ENCODE data around the gene VWA3A. TPM values are rescaled to one million over a fixed set of nuclear protein-coding genes. Genes with fewer than 3 reads are reported as not detected.
A peak's percentile ranks its signal among the peaks of the same experiment; 100 is the strongest.

Gene VWA3A
- total and polyA plus RNA-seq, 2 donors (not counting 1 experiment from before 2014, with no cell fraction given): 0.06 to 0.17 TPM

DNA sequence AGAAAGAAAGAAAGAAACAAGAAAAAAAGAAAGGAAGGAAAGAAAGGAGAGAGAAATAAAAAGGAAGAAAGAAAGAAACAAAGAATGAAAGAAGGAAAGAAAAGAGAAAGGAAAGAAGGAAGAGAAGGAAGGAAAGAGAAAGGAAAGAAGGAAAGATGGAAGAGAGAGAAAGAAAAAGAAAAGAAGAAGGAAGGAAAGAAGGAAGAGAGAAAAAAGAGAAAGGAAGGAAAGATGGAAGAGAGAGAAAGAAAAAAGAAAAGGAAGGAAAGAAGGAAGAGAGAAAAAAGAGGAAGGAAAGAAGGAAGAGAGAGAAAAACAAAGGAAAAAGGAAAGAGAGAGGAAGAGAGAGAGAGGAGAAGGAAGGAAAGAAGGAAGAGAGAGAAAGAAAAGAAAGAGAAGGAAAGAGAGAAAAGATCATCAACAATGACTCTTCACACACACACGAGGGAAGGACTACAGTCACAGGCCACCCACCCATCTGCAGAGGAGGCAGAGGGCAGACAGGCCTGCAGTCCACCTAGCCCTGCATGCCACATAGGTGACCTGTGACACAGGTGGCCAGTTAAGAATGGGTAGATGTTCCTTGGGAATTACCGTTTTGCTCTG is 23.9 kb downstream of the VWA3A start:
- Histone ChIP-seq H3K4me1 (ENCODE audit: control insufficient read depth, extremely low read depth, insufficient read depth, low read length) (no peaks in the 10 kb centered on the region), H3K4me2 (ENCODE audit: extremely low read depth, insufficient read depth, low read length) (no peak overlapping the region), H4K20me1 (ENCODE audit: control insufficient read depth, extremely low read depth, insufficient read depth, low read length) (no peaks in the 10 kb centered on the region), H3K27me3 (ENCODE audit: control insufficient read depth, insufficient read depth, low read length) (peaks cover 5% of the 10 kb centered on the region), H3K9ac (ENCODE audit: insufficient read depth, low read length) (no peak overlapping the region), H3K9me3 (ENCODE audit: control insufficient read depth, insufficient read depth, low read depth, low read length) (no peaks in the 10 kb centered on the region), H3K27ac (ENCODE audit: insufficient read depth, low read length) (no peak overlapping the region), H3K4me3 (replicated peaks in 1 of 4; ENCODE audit: control extremely low read depth in 1 of 4, insufficient read depth in 1 of 4, low read depth in 3 of 4, low read length in 4 of 4) (no peak overlapping the region), H2AFZ (ENCODE audit: low read length) (no peak overlapping the region), H3K79me2 (ENCODE audit: control insufficient read depth, insufficient read depth, low read length) (no peaks in the 10 kb centered on the region), H3K36me3 (ENCODE audit: control insufficient read depth, insufficient read depth, low read length) (no peaks in the 10 kb centered on the region)
- TF ChIP-seq, protein P1, sequence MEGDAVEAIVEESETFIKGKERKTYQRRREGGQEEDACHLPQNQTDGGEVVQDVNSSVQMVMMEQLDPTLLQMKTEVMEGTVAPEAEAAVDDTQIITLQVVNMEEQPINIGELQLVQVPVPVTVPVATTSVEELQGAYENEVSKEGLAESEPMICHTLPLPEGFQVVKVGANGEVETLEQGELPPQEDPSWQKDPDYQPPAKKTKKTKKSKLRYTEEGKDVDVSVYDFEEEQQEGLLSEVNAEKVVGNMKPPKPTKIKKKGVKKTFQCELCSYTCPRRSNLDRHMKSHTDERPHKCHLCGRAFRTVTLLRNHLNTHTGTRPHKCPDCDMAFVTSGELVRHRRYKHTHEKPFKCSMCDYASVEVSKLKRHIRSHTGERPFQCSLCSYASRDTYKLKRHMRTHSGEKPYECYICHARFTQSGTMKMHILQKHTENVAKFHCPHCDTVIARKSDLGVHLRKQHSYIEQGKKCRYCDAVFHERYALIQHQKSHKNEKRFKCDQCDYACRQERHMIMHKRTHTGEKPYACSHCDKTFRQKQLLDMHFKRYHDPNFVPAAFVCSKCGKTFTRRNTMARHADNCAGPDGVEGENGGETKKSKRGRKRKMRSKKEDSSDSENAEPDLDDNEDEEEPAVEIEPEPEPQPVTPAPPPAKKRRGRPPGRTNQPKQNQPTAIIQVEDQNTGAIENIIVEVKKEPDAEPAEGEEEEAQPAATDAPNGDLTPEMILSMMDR (conservative IDR thresholded peaks at IDR 0.05 in 1 of 2, IDR thresholded peaks at IDR 0.05 in 1 of 2; ENCODE audit: low read depth in 1 of 2, low read length in 2 of 2): no peak
- no peak for TF ChIP-seq EZH2 (IDR thresholded peaks at IDR 0.05; ENCODE audit: low read length, missing control alignments)
- DNase-seq (ENCODE audit: low read depth in 2 of 2): no peak

DNA sequence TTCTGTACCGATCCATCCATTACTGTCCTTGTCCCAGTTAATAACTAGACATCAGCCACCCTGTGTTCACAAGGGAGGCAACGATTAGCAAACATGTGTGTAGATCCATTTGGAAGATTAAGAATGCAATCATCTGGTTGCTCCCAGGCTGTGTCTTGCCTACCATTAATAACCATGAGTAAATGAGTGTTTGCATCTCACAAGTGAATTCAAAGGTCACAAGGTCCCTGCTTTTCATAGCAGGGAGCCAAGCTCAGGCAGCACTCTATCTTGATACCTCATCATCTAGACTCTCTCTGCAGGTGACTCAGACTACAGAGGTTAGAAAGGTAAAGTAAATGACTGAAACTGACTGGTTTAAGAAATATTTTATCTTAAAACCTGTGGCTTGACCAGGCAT is 25.3 kb downstream of the VWA3A start:
- no peaks in the 10 kb centered on the region for H3K79me2 ChIP-seq (ENCODE audit: control insufficient read depth, insufficient read depth, low read length)
- H3K27ac ChIP-seq (ENCODE audit: insufficient read depth, low read length): no peak overlapping the region
- no peak overlapping the region for H3K4me2 ChIP-seq (ENCODE audit: extremely low read depth, insufficient read depth, low read length)
- no peaks in the 10 kb centered on the region for H3K36me3 ChIP-seq (ENCODE audit: control insufficient read depth, insufficient read depth, low read length)
- no peaks in the 10 kb centered on the region for H3K9me3 ChIP-seq (ENCODE audit: control insufficient read depth, insufficient read depth, low read depth, low read length)
- no peak overlapping the region for H3K9ac ChIP-seq (ENCODE audit: insufficient read depth, low read length)
- H2AFZ ChIP-seq (ENCODE audit: low read length): no peak overlapping the region
- no peaks in the 10 kb centered on the region for H3K4me1 ChIP-seq (ENCODE audit: control insufficient read depth, extremely low read depth, insufficient read depth, low read length)
- DNase-seq (ENCODE audit: low read depth in 2 of 2): peak in 1 of 2 donors; percentile 5
- no peak overlapping the region for H3K4me3 ChIP-seq (replicated peaks in 1 of 4; ENCODE audit: control extremely low read depth in 1 of 4, insufficient read depth in 1 of 4, low read depth in 3 of 4, low read length in 4 of 4)
- no peaks in the 10 kb centered on the region for H4K20me1 ChIP-seq (ENCODE audit: control insufficient read depth, extremely low read depth, insufficient read depth, low read length)
- TF ChIP-seq EZH2 (IDR thresholded peaks at IDR 0.05; ENCODE audit: low read length, missing control alignments): no peak
- TF ChIP-seq, protein P1 (conservative IDR thresholded peaks at IDR 0.05 in 1 of 2, IDR thresholded peaks at IDR 0.05 in 1 of 2; ENCODE audit: low read depth in 1 of 2, low read length in 2 of 2): no peak
- H3K27me3 ChIP-seq (ENCODE audit: control insufficient read depth, insufficient read depth, low read length): peaks cover 2% of the 10 kb centered on the region

DNA sequence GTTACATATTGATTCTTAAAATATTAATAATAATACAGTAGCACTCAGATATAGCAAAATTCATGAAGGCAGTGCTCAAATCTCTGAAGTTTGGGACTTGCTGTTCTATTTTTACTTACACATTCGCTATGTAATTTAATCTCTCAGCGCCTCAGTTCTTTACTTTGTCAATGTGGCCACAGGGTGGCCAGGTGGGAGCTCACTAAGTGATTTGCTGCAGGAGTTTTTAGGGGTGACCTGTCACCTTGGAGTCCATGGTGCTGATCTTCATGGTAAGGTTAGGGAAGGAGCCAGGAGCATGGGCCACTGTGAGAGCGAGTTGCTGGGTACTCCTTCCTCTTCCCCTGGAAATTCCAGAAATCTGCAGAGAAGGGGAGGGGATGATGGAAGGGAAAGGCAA is 28.1 kb downstream of the VWA3A start:
- H2AFZ ChIP-seq (ENCODE audit: low read length): no peak overlapping the region
- no peak overlapping the region for H3K27ac ChIP-seq (ENCODE audit: insufficient read depth, low read length)
- no peaks in the 10 kb centered on the region for H3K4me1 ChIP-seq (ENCODE audit: control insufficient read depth, extremely low read depth, insufficient read depth, low read length)
- no peak overlapping the region for H3K9ac ChIP-seq (ENCODE audit: insufficient read depth, low read length)
- no peak overlapping the region for H3K4me3 ChIP-seq (replicated peaks in 1 of 4; ENCODE audit: control extremely low read depth in 1 of 4, insufficient read depth in 1 of 4, low read depth in 3 of 4, low read length in 4 of 4)
- H3K27me3 ChIP-seq (ENCODE audit: control insufficient read depth, insufficient read depth, low read length): peaks cover 2% of the 10 kb centered on the region
- H4K20me1 ChIP-seq (ENCODE audit: control insufficient read depth, extremely low read depth, insufficient read depth, low read length): no peaks in the 10 kb centered on the region
- H3K79me2 ChIP-seq (ENCODE audit: control insufficient read depth, insufficient read depth, low read length): no peaks in the 10 kb centered on the region
- no peaks in the 10 kb centered on the region for H3K9me3 ChIP-seq (ENCODE audit: control insufficient read depth, insufficient read depth, low read depth, low read length)
- TF ChIP-seq, protein P1 (conservative IDR thresholded peaks at IDR 0.05 in 1 of 2, IDR thresholded peaks at IDR 0.05 in 1 of 2; ENCODE audit: low read depth in 1 of 2, low read length in 2 of 2): no peak
- TF ChIP-seq EZH2 (IDR thresholded peaks at IDR 0.05; ENCODE audit: low read length, missing control alignments): no peak
- no peaks in the 10 kb centered on the region for H3K36me3 ChIP-seq (ENCODE audit: control insufficient read depth, insufficient read depth, low read length)
- no peak for DNase-seq (ENCODE audit: low read depth in 2 of 2)
- no peak overlapping the region for H3K4me2 ChIP-seq (ENCODE audit: extremely low read depth, insufficient read depth, low read length)
